Measurements from ENCODE around the gene TMEM270.
"Not testable (repeated sequence)": the region's sequence is repeated elsewhere in the genome, so short reads cannot be mapped to it uniquely, and the experiment has no call there.

The TMEM270 gene

DNA sequence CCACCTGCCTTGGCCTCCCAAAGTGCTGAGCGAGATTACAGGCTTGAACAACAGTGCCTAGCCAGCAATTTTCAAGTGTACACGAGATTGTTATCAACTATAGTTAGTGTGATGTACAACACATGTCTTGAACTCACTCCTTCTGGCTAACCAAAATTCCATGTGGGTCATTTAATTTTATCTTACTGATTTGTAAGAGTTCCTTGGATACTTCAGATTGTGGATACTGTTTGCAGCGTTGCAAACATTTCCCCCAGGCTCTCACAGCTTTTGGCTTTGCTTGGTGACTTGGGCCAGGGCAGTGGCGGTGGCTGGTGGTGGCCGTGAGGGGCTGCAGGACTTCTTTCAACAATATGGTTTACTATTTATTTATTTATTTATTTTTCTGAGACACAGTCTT, 8.5 kb upstream of the TMEM270 start:
- no peak for DNase-seq (ENCODE audit: low read depth, low spot score)

DNA sequence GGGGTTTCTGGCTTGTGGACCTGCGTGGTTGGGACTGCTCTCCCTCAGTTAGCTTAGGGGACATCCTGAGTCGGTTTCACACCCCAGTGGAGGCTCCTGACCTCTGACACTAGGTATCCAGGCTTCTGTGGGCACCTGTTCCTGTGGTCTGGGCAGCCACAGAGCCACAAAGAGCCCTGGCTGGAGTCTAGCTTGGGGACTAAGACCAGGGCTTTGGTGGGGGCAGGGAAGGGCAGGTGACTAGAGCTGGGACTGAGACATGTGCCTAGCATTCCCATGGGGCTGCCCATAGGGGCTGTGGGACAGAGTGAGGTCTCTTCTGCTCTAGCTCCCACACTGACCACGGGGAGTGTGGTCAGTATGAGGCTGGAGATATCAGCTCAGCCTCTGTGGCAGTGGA, 4.0 kb upstream of the TMEM270 start:
- DNase-seq (ENCODE audit: low read depth, low spot score), result no peak

DNA sequence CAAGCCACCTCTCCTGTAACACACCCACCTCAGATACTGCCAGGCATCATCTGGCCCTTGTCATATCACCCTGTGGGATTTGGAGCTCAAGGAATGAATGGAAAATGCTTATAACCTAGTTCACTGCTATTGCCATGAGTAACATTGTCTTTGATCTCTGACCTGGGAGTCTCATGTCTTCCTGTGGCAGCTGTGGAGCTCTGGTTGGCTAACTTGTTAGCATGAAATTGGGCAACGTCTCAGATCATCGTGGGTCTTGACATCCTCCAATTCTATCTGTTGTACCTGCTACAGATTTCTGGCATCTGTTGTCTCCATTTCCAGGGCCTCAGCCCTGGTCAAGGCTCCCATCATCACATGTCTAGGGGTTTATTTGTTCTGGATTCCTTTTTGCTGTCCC, 2.2 kb upstream of the TMEM270 start:
- no peak for DNase-seq (ENCODE audit: low read depth, low spot score)

DNA sequence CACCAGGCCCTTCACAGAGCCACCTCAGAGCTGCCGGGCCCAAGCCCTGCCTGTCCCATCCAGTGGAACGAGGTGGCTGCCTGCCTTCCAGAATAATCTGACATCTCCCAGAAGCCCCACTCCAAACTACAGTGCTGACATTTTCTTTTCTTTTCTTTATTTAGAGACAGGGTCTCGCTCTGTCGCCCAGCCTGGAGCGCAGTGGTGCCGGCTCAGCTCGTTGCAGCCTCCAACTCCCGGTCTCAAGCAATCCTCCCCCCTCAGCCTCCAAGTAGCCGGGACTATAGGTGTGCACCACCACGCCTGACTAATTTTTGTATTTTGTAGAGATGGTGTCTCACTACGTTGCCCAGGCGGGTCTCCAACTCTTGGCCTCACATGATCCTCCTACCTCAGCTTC, 346 bp downstream of the TMEM270 start:
- DNase-seq (ENCODE audit: low read depth, low spot score), result no peak

DNA sequence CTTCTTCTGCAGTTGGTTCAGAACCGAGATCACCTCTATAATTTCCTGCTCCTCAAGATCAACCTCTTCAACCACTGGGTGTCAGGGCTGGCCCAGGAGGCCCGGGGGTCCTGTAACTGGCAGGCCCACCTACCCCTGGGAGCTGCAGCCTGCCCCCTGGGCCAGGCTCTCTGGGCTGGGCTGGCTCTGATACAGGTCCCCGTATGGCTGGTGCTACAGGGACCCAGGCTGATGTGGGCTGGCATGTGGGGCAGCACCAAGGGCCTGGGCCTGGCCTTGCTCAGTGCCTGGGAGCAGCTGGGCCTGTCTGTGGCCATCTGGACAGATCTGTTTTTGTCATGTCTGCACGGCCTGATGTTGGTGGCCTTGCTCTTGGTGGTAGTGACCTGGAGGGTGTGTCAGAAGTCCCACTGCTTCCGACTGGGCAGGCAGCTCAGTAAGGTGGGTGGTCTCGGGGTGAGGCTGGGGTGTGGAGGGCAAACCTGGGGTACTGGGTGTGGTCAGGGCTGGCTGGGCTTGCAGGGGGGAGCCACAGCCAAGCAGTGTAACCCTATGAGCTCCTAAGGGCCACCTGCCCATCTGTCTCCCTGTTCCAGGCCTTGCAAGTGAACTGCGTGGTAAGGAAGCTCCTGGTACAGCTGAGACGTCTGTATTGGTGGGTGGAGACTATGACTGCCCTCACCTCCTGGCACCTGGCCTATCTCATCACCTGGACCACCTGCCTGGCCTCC, 4.2 kb downstream of the TMEM270 start:
- DNase-seq (ENCODE audit: low read depth, low spot score), result no peak

DNA sequence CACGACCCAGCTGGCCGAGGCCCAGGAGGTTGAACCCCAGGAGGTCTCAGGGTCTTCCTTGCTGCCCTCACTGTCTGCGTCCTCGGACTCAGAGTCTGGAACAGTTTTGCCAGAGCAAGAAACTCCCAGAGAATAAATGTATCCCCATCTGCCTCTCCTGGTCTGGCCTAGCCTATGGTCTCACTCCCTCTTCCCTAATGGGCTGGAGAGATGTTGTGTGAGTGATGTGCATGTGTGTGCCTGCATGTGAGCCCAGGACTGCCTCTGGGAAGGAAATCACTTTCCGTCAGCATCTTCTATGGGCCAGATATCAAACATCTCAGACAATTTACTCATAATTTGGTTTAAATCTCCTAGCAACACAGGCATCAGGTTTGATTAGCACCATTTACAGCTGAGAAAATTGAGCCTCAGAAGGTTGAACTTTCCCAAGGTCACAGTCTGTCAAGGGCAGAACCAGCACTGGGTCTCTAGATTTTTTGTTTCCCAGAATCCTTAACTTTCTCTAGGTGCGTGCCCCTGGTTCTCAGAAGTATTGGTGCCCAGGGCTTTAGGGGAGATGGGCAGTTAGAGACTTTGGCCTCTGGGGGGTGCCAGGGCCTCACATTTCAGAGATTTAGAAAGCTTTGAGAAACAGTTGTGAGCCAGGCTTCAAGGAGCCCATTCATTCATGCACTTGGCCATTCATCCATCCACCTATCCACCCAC, 4.9 kb downstream of the TMEM270 start:
- no peak for DNase-seq (ENCODE audit: low read depth, low spot score)

DNA sequence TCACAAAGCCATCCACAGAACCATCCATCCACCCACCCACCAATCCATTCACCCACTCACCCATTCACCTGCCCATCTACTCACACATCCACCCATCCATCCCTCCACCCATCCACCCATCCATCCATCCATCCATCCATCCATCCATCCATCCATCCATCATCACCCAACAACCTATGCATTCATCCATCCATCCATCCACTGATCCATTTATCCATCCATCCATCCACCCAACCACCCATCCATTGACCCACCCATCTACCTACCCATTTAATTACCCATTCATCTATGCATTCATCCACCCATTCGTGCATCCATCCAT, 5.4 kb downstream of the TMEM270 start:
- no peak for DNase-seq (ENCODE audit: low read depth, low spot score)

DNA sequence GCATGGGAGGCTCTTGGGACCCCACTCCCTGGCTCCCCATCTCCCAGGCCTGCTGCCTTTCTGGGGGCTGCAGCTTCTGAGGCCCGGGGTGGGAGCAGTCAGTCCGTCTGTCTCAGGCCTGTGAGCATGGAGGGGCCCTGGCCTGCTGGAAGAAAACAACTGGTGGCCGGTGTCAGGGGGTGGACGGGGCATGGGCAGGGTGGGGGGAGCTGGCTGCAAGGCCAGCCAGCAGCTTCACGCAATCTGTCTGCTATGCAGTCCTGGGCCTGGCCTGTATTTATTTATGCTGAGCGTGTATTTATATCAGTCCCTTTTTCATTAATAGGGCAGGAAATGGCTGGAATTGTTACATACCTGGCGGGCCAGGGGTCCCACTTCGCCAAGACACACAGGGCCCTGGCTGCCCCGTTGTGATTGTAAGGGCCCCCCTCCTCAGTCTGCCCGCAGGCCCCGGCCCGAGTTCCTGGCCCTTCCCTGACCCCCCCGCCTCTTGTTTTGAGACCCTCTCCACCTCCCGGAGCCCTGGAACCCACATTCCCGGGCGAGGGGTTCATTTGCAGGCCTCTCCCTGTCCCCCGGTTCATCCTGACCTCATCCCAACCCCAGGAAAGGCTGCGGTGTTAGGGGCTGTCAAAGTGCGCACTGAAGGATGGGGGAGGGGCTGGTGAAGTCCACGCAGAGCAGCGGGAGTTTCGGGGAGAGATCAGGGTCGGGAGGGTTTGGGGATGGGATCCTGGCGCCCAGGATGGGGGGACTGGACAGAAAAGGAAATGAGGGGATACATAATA, 8.2 kb downstream of the TMEM270 start:
- no peak for DNase-seq (ENCODE audit: low read depth, low spot score)

DNA sequence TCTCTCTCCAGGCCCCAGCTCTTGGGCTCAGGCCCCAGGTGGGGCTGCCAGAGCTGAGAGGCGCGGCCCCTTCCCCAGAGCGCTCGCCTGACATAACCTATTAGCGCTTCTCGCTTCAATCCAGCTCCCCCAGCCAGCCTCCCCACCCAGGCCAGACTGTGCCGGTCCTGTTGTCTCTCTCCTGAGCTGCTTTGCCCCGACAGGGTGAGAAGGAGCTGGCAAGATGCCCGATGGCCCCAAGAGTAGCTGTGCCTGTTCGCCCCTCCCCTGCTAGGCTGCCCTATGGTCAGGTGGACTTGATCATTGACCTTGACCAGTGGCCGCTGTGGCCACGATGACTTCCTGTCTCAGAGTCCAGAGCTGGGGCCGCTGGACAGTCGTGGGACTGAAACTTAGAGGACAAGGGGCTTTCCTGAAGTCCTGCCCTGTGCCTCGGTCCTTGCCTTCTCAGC, 9.1 kb downstream of the TMEM270 start:
- no peak for DNase-seq (ENCODE audit: low read depth, low spot score)

DNA sequence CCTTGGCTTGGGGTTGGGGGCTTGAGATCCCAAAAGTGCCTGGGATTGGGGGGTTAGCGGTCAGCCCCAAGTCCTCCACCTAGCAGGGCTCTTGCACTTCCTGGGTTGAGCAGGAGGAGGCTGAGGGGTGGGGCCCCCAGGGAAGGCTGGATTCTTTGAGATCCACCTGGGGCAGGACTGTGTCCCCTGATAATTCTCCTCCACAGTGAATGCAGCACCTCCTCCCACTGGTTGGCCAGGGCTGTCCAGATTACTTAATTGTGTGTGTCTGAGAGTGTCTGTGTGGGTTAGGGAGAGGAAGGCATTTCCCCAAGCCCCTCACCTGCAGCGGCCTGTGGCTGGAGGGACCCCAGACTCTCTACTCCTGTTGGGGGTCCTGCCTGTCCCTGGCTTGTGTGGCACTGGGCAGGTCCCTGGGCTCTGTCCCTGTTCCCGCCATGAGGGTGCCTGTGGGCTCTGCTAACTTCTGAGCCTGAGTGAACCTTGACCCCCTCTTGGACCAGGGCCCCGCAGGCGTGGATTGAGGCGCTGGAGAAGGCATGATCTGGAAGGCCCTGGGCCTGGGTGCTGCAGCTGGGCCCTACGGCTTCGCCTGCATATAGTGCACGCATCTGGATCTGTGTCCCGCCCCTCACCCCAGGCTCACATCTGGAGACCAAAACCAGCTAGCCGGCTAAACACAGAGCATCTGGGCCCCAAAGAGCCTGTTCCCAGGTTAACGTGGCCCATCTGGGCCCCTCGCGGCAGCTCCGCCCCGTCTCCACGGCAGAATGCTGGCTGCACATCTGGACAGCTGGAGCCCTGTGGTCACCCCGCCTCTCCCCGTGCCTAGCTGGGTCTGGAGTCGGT, 10.4 kb downstream of the TMEM270 start:
- no peak for DNase-seq (ENCODE audit: low read depth, low spot score)

DNA sequence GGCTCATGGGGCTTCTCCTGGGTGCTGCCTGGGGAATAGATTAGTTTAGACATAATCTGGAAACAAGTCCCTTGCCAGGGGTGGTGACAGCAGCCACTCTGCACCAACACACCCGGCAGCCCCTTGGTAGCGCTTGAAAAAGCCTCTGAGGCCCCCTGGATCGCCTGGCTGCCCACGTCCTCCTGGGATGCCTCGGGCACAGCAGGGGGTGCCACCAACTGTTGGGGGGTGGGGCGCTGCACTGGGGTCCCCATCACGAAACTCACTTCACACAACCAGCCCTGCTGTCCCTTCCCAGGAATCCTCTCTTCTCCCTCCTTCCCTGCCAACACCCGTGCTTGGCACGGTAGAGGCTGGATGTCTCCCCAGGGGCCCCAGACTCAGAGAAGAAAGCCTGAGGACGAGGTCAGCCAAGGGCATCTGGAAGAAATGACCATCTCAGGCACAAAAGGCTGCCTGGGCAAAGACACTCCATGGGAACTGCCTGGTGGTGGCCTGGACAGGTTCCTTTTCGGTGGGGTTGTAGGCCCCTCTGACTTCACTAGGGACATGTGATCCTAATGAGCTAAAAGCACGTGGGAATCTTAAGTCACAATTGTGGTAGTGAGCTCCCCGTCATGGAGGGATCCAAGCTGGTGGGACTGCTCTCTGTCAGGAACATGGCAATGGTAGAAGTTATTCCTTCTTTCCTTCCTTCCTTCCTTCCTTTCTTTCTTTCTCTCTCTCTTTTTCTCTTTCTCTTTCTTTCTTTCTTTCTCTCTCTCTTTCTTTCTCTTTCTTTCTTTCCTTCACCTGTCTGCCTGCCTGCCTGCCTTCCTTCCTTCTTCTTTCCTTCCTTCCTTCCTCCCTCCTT, 11.3 kb downstream of the TMEM270 start:
- no peak for DNase-seq (ENCODE audit: low read depth, low spot score)

DNA sequence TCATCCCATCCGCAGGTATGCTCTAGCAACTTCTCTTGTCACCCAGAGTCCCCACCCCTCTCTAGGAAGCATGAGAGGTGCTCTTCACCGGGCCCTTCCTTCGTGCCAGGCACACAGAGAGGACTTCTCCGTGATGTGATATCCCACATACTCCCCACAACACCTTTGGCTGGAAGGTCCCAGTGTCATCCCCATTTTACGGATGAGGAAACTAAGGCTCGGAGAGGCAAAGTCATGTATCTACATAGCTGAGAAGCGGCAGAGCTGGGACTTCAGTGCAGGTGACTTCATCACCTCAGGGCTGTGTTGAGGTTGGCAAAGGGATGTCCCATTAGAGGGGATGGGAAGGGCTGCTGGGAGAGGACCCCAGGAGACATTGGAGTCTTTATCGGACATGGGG, 15.4 kb downstream of the TMEM270 start:
- no peak for DNase-seq (ENCODE audit: low read depth, low spot score)

DNA sequence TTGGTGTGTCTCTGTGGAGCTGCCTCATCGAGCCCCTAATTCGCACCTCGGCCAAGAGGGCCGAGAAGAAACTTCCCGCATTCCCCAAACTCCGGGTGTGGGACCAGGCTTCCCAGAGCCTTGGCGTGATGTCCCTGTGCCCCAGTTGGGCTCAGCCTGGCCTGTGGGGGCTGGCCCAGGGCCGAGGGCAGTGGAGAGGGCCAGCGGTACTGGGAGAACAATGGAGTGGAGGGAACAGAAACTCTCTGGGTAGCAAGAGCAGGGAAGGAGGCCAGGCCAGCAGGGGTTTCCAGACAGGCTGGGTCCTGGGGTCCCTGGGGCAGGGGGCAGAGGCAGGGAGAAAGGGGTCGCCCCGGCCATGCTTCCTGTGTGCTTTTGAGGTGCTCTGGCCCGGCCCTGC, 16.0 kb downstream of the TMEM270 start:
- DNase-seq (ENCODE audit: low read depth, low spot score), result no peak

DNA sequence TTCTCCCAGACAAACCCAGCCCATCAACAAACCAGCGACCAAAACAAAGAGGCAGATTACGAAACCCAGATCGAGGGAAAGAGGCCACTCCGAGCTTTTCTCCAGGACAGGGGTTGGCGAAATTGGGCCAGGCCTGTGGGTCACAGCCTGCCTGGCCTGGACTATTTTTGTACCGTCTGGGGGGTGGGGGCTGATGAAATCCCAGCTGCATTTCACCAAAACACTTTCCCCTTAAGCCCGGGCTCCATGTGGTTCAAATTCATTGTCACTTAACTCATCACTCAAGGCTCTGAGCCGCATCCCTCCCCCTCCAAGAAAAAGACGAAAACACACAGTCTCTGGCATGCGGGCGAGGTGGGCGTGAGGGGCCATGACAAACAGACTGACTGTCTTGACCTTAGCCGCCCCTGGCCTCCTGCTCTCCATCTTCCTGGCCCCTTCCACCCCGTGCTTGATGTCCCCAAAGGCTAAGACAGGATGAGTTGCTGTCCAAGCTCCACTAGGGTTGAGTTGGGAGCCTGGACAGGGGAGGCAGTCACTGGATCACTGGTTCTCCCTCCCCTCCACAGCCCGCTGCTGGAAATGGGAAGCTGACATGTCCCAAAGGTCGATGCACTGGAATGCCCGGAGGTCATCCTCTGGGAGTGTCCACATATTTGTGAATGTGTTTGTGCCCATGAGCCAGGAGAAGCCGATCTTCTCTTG, 19.2 kb downstream of the TMEM270 start:
- DNase-seq (ENCODE audit: low read depth, low spot score), result no peak

DNA sequence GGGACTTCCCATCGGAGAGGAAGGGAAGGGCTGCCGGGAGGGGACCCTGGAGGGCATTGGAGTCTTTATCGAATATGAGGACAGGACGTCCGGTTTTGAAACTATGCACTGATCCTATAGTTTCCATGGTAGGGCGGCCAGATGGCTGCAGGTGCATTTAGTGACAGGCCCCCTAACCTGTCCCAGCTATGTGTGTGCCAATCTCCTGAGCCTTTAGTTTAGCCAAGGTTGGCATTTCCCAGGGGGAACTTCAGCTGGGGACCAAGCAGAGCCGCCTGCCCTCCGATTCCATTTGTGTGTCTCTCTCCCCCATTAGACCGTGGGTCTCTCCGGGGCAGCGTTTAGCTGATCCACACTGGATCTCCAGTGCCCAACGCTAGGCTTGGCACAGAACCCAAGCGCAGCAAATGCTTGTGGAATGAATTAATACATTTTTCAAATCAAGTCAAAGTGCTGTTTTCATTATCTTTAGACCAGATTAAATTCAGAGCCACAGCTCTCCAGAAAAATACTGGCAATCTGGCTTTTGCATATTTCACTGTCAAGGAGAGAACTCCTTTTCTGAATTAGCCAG, 19.9 kb downstream of the TMEM270 start:
- DNase-seq (ENCODE audit: low read depth, low spot score), result no peak

DNA sequence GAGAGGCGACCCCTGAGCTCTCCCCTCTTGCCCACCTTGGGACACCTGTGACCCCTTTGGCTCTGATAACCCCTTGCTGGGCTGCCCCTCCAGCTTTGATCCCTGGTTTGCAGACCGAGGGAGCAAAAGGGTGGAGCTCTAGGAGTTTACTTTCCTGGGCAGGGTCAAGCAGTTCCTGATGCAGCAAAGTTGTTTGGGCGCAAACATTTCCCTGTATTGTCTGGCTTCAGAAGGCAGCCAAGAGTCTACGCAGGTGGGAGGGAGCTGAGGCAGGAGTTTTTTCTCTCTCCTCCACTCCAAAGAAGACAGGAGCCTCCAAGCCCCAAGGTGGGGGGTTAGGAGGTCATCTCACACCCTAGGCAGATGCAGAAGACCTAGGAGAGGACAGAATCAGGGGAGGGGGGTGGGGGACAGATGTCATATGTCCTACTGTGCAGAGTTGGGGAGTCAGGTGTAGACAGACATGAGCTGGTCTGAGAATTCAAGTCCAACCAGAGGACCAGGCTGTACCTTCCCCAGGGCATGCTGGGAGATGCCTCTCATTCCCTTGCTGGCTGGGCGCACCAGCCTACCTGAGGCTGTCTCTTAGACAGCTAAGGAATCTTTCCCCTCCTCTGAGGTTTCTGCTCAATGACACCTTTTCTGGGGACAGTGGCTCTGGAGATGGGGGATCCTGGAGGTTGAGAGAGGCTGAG, 20.5 kb downstream of the TMEM270 start:
- DNase-seq (ENCODE audit: low read depth, low spot score), result no peak

DNA sequence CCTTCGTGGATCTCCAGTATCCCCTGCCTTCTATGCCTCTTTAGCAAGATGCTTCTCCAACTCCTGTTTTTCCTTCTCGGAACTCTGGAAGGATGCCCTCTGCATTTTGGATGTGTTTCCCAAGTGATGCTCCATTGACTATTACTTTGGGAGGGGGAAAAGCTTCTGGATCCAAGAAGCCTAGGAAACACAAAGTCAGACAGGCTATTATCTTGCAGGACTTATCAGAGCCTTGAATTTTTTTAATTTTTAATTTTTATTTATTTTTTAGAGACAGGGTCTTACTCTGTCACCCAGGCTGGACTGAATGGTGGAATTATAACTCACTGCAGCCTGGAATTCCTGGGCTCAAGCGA, 21.1 kb downstream of the TMEM270 start:
- DNase-seq (ENCODE audit: low read depth, low spot score), result no peak

DNA sequence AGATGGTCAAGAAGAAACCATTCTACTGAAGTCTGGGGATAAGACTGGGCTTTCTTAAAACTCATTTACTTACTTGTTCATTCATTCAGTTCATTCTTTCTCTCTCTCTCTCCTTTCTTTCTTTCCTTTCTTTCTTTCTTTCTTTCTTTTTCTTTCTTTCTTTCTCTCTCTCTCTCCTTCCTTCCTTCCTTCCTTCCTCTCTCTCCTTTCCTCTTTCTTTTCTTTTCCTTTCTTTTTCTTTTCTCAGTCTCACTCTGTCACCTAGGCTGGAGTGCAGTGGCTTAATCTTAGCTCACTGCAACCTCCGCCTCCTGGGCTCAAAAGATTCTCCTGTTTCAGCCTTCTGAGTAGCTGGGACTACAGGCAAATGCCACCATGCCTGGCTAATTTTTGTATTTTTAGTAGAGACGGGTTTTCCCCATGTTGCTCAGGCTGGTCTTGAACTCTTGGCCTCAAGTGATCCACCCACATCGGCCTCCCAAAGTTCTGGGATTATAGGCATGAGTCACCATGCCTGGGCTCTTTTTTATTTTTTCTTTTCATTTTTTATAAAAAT, 24.0 kb downstream of the TMEM270 start:
- not testable (repeated sequence) for DNase-seq (ENCODE audit: low read depth, low spot score)

DNA sequence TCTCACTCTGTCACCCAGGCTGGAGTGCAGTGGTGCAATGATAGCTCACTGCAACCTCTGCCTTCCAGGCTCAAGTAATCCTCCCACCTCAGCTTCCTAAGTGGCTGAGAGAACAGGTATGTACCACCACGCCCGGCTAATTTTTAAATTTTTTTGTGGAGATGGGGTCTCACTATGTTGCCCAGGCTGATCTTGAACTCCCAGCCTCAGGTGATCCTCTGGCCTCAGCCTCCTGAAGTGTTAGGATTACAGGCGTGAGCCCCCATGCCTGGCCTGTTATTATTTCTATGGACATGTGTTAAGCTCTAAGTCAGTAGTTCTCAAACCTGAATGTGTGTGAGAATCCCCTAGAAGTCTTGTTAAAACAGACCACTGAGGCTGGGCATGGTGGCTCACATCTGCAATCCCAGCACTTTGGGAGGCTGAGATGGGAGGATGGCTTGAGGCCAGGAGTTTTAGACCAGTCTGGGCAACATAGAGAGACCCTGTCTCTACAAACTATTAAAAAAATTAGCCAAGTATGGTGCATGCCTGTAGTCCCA, 24.5 kb downstream of the TMEM270 start:
- DNase-seq (ENCODE audit: low read depth, low spot score), result no peak
